IMR-90 (cell line): Measurements from ENCODE around the gene MSL3B.

Source experiments
- ATAC-seq: fragments of 200-7000 bp; cut with Tn5 transposase; 2 replicates; pipeline ENCODE4 v1.9.1; 2020; ENCODE audit warnings: low read depth, mild to moderate bottlenecking, moderate library complexity
- BruUV-seq: library from RNA; stranded (reverse); fragments of 400-500 nt; replicated peaks from 2 replicates; lab custom pipeline; 2021; lab: Mats Ljungman, UMichigan
- CTCF ChIA-PET: fragments of 300-600 bp; formaldehyde crosslinking; extraction: SDS; loops from one replicate; lab custom pipeline; 2021; ENCODE audit warnings: antibody characterized with exemption; lab: Yijun Ruan, JAX
- POLR2A ChIA-PET: fragments of 300-600 bp; sonication (Branson Sonifier 250); formaldehyde crosslinking; loops from one replicate; lab custom pipeline; 2022; ENCODE audit warnings: antibody characterized with exemption; ENCODE audit not compliant: unreplicated experiment; lab: Charles Lee
- DNase-seq: peaks from one replicate; pipeline ENCODE4 v3.0.0; 2013
- H2AFZ ChIP-seq: replicated peaks from 2 replicates; pipeline ENCODE3; 2013; ENCODE audit warnings: low read length, mild to moderate bottlenecking; ENCODE audit not compliant: poor library complexity
- H2AK5ac ChIP-seq: 2 replicates; pipeline ENCODE4 v1.6.1; 2013; ENCODE audit warnings: low read depth, low read length, inconsistent platforms
- H2AK9ac ChIP-seq: replicated peaks from 2 replicates; pipeline ENCODE3; 2013; ENCODE audit warnings: mild to moderate bottlenecking, low read depth, low read length, moderate library complexity; ENCODE audit not compliant: poor library complexity
- H2BK120ac ChIP-seq: 2 replicates; pipeline ENCODE4 v1.6.1; 2013; ENCODE audit warnings: low read depth, low read length, inconsistent platforms
- H2BK15ac ChIP-seq: 3 replicates; pipeline ENCODE4 v1.6.1; 2013; ENCODE audit warnings: low read depth, low read length, inconsistent platforms
- H2BK20ac ChIP-seq: 2 replicates; pipeline ENCODE4 v1.6.1; 2013; ENCODE audit warnings: low read depth, mild to moderate bottlenecking, inconsistent platforms, low read length, moderate library complexity
- H2BK5ac ChIP-seq: 2 replicates; pipeline ENCODE4 v1.6.1; 2013; ENCODE audit warnings: mild to moderate bottlenecking, low read depth, low read length, inconsistent platforms; ENCODE audit not compliant: poor library complexity, severe bottlenecking
- H3K14ac ChIP-seq: replicated peaks from 2 replicates; pipeline ENCODE4 v1.6.1; 2013; ENCODE audit warnings: low read depth, low read length, inconsistent platforms
- H3K18ac ChIP-seq: 2 replicates; pipeline ENCODE4 v1.6.1; 2013; ENCODE audit warnings: low read depth, low read length, control low read depth
- H3K23ac ChIP-seq: 2 replicates; pipeline ENCODE4 v1.6.1; 2013; ENCODE audit warnings: low read depth, low read length, inconsistent platforms
- H3K27ac ChIP-seq: 2 replicates; pipeline ENCODE4 v1.5.1; 2013; ENCODE audit warnings: mild to moderate bottlenecking, control low read depth, low read length; ENCODE audit not compliant: insufficient read depth
- H3K27me3 ChIP-seq: 2 replicates; pipeline ENCODE4 v1.6.1; 2013; ENCODE audit warnings: low read length; ENCODE audit not compliant: control insufficient read depth, insufficient read depth
- H3K36me3 ChIP-seq: 2 replicates; pipeline ENCODE4 v1.6.1; 2013; ENCODE audit warnings: low read length, mixed read lengths; ENCODE audit not compliant: control insufficient read depth, insufficient read depth
- H3K4ac ChIP-seq: 2 replicates; pipeline ENCODE4 v1.6.1; 2013; ENCODE audit warnings: low read depth, low read length, inconsistent platforms
- H3K4me1 ChIP-seq: 2 replicates; pipeline ENCODE4 v1.6.1; 2013; ENCODE audit warnings: low read length, mixed read lengths; ENCODE audit not compliant: control insufficient read depth, insufficient read depth
- H3K4me2 ChIP-seq: 2 replicates; pipeline ENCODE4 v1.6.1; 2013; ENCODE audit warnings: low read depth, mild to moderate bottlenecking, control low read depth, low read length, moderate library complexity
- H3K4me3 ChIP-seq: 2 replicates; pipeline ENCODE4 v1.5.1; 2013; ENCODE audit warnings: low read depth, mild to moderate bottlenecking, control low read depth, low read length, moderate library complexity; ENCODE audit not compliant: insufficient read depth
- H3K56ac ChIP-seq: 2 replicates; pipeline ENCODE4 v1.6.1; 2013; ENCODE audit warnings: low read length, inconsistent platforms; ENCODE audit not compliant: insufficient read depth; ENCODE audit errors: extremely low read depth
- H3K79me1 ChIP-seq, 2 experiments: 2 replicates each; pipeline ENCODE4 v1.6.1; 2013; ENCODE audit warnings: low read length in 2 of 2, inconsistent platforms in 1 of 2, low read depth in 1 of 2
- H3K9ac ChIP-seq: 2 replicates; pipeline ENCODE4 v1.6.1; 2013; ENCODE audit warnings: low read depth, low read length, control low read depth
- H3K9me1 ChIP-seq: 2 replicates; pipeline ENCODE4 v1.6.1; 2013; ENCODE audit warnings: low read length, inconsistent platforms; ENCODE audit not compliant: insufficient read depth
- H3K9me3 ChIP-seq: 2 replicates; pipeline ENCODE4 v1.6.1; 2013; ENCODE audit warnings: low read length; ENCODE audit not compliant: control insufficient read depth, insufficient read depth
- H4K20me1 ChIP-seq: 2 replicates; pipeline ENCODE4 v1.6.1; 2013; ENCODE audit warnings: low read length, inconsistent platforms; ENCODE audit not compliant: insufficient read depth
- H4K5ac ChIP-seq: 2 replicates; pipeline ENCODE4 v1.6.1; 2013; ENCODE audit warnings: mild to moderate bottlenecking, low read depth, low read length, control low read depth
- H4K8ac ChIP-seq, 2 experiments: 2 replicates each; pipeline ENCODE4 v1.6.1; 2013; ENCODE audit warnings: low read depth in 2 of 2, low read length in 2 of 2, control low read depth in 1 of 2, inconsistent platforms in 1 of 2
- H4K91ac ChIP-seq: 2 replicates; pipeline ENCODE4 v1.6.1; 2013; ENCODE audit warnings: low read depth, low read length, inconsistent platforms; ENCODE audit not compliant: insufficient read depth
- CEBPB ChIP-seq: IDR thresholded peaks from 2 replicates; pipeline ENCODE4 v1.6.1; 2012; ENCODE audit warnings: low read depth, low read length, improper control_type of control experiment
- RCOR1 ChIP-seq: IDR thresholded peaks from 2 replicates; pipeline ENCODE4 v1.6.1; 2012; ENCODE audit warnings: mild to moderate bottlenecking, low read length, improper control_type of control experiment; ENCODE audit not compliant: insufficient replicate concordance
- WGBS, 2 experiments: methylation state at CpG; one replicate each; pipeline versions ENCODE4 v1.1.5 to v1.1.7; 2013; ENCODE audit warnings: missing lambda C conversion rate in 2 of 2; ENCODE audit not compliant: insufficient read length in 1 of 2; ENCODE audit errors: extremely low coverage in 2 of 2; 5-methylcytosine and 5-hydroxymethylcytosine counted together
- dilution Hi-C: fragments of 300-500 bp; cut with HindIII; formaldehyde crosslinking; loops from one replicate; pipeline ENCODE4 v1.14.3; 2018; ENCODE audit warnings: low sequenced_read_pairs; ENCODE audit not compliant: unreplicated experiment
- in situ Hi-C: fragments of 300-500 bp; cut with MboI; formaldehyde crosslinking; loops from 3 replicates; pipeline ENCODE4 v1.14.3; 2019; ENCODE audit warnings: low sequenced_read_pairs, inconsistent platforms, mixed read lengths
- intact Hi-C: fragments of 100-400 bp; cut with micrococcal nuclease; formaldehyde crosslinking; loops from 2 replicates; pipeline ENCODE4 v1.10.0; 2022

Gene MSL3B

GRCh38 chr2:233832414-233832813, 35.8 kb downstream of the MSL3B start:
- H3K27ac ChIP-seq = 0 out of 2 replicates have a peak overlapping the region, but pooled peaks have one; percentile 8
- no peak overlapping the region for H3K14ac ChIP-seq
- no peak overlapping the region for H2AK5ac ChIP-seq
- no peak overlapping the region for H2BK15ac ChIP-seq
- H2BK5ac ChIP-seq = no peak overlapping the region
- peaks cover 3% of the 10 kb centered on the region for H3K4me1 ChIP-seq
- no peaks in the 10 kb centered on the region for H3K9me1 ChIP-seq
- no peak overlapping the region for H3K23ac ChIP-seq
- H2AK9ac ChIP-seq = no peak overlapping the region
- peak; percentile 82 for DNase-seq
- no peak overlapping the region for H3K4ac ChIP-seq
- H2BK120ac ChIP-seq = no peak overlapping the region
- dilution Hi-C loops (no loop called here), in situ Hi-C loops (loop anchor here (25.0 kb wide), 1 partner anchor 370 kb away; no protein-coding TSS in a partner anchor), intact Hi-C loops (loop anchor here (1.0 kb wide), 1 partner anchor 383 kb away; no protein-coding TSS in a partner anchor)
- peak overlapping the region; percentile 34 for H2AFZ ChIP-seq
- H4K8ac ChIP-seq = 0 out of 4 replicates have a peak overlapping the region, but pooled peaks of 1 of the 2 experiments have one; percentile 6
- no peak overlapping the region for H3K9ac ChIP-seq
- no peak overlapping the region for H4K91ac ChIP-seq
- no peak overlapping the region for H3K18ac ChIP-seq
- no peak overlapping the region for H3K56ac ChIP-seq
- H4K5ac ChIP-seq = no peak overlapping the region
- no peak overlapping the region for H3K4me2 ChIP-seq
- WGBS, 2 experiments = no CpG with 5 or more reads among the region's 9 CpGs
- peak; percentile 60 for ATAC-seq
- H4K20me1 ChIP-seq = no peaks in the 10 kb centered on the region
- H3K36me3 ChIP-seq = no peaks in the 10 kb centered on the region; the same call in 1 of the 2 replicates
- H3K9me3 ChIP-seq = no peaks in the 10 kb centered on the region
- H3K4me3 ChIP-seq = no peak overlapping the region
- ChIA-PET POLR2A (no interaction called here), CTCF (interaction anchor here (0.8 to 1.7 kb wide), 2 partner anchors 13 to 384 kb away, joined by 3 to 4 read pairs; no protein-coding TSS in a partner anchor)
- H2BK20ac ChIP-seq = no peak overlapping the region
- BruUV-seq = no TSS peak
- TF ChIP-seq RCOR1 (no peak), CEBPB (0 out of 2 replicates have a peak, but pooled peaks have one; percentile 3)
- H3K79me1 ChIP-seq = peaks cover 14 to 33% of the 10 kb centered on the region in 2 experiments
- H3K27me3 ChIP-seq = no peaks in the 10 kb centered on the region
